Heart right ventricle (tissue), 16 donors: ENCODE measurements around the gene E2F7. TPM values are rescaled to one million over a fixed set of nuclear protein-coding genes. Genes with fewer than 3 reads are reported as not detected.

Experiments
- ATAC-seq, 8 donors: fragments of 200-7000 bp; cut with Tn5 transposase; one replicate each; pipeline ENCODE4 v1.9.1; 2020; ENCODE audit warnings: mild to moderate bottlenecking in 8 of 8, moderate library complexity in 8 of 8, moderate number of reproducible peaks in 1 of 8
- DNase-seq, 2 donors: peaks; one replicate each; pipeline ENCODE4 v3.0.0-alpha.2; 2020
- H3K27ac ChIP-seq, 10 donors: fragments of 200-600 bp; sonication (generic) in 2 of 10; one replicate each; pipeline versions ENCODE4 v1.5.0 to v1.8.0; 2020 to 2022; ENCODE audit warnings: mild to moderate bottlenecking in 3 of 10
- H3K27me3 ChIP-seq, 7 donors: fragments of 200-600 bp; one replicate each; pipeline ENCODE4 v1.8.0; 2021 to 2022; ENCODE audit warnings: mild to moderate bottlenecking in 2 of 7
- H3K36me3 ChIP-seq, 9 donors: fragments of 200-600 bp; sonication (generic) in 1 of 9; one replicate each; pipeline versions ENCODE4 v1.5.0 to v1.8.0; 2020 to 2022; ENCODE audit warnings: mild to moderate bottlenecking in 2 of 9
- H3K4me1 ChIP-seq, 9 donors: fragments of 200-600 bp; sonication (generic) in 1 of 9; one replicate each; pipeline versions ENCODE4 v1.5.0 to v1.8.0; 2020 to 2022; ENCODE audit warnings: mild to moderate bottlenecking in 4 of 9
- H3K4me3 ChIP-seq, 10 donors: fragments of 200-600 bp; sonication (generic) in 2 of 10; one replicate each; pipeline versions ENCODE4 v1.5.0 to v1.8.0; 2020 to 2022; ENCODE audit warnings: mild to moderate bottlenecking in 7 of 10, moderate library complexity in 2 of 10
- H3K9me3 ChIP-seq, 11 donors: fragments of 200-600 bp in 10 of 11; sonication (generic) in 2 of 11; one replicate each; pipeline versions ENCODE4 v1.5.0 to v1.8.0; 2013 to 2022; ENCODE audit warnings: mild to moderate bottlenecking in 2 of 11, control low read depth in 1 of 11, moderate library complexity in 1 of 11
- WGBS, 2 donors: extraction: QIAGEN DNeasy Blood & Tissue Kit; methylation state at CpG; one replicate each; pipeline ENCODE4 v1.1.7; 2013; ENCODE audit warnings: inconsistent platforms in 1 of 2; 5-methylcytosine and 5-hydroxymethylcytosine counted together
- intact Hi-C, 10 donors: fragments of 100-400 bp; cut with DNase I; formaldehyde crosslinking; loops; one replicate each; pipeline versions ENCODE4 v1.11.1 to v1.14.2; 2022
- polyA plus RNA-seq, 2 donors: library from polyadenylated mRNA; stranded (reverse); fragments of 200-250 nt; gene quantifications; one replicate each; pipeline ENCODE4 v1.2.3, GENCODE V29; 2013
- total RNA-seq, 10 donors: library from RNA; stranded (reverse); fragmentation: NEBNext Ultra II Directional in 3 of 10; extraction: Animal tissue kit (Norgen Biotek cat#: 25700) in 3 of 10; gene quantifications; one replicate each; pipeline versions ENCODE4 v1.2.1 to v1.2.4, GENCODE V29; 2021 to 2023
- TF ChIP-seq, protein P1 (sequence below), 9 donors: fragments of 200-600 bp; sonication (generic) in 2 of 9; IDR thresholded peaks; one replicate each; pipeline versions ENCODE4 v1.5.0 to v1.8.0; 2021 to 2022; ENCODE audit warnings: antibody characterized with exemption in 9 of 9, mild to moderate bottlenecking in 5 of 9, moderate library complexity in 1 of 9
- donor health status: Arrhythmogenic right ventricular cardiomyopathy.
- donor health status: ischemic (EF 13 %, LVEDD 7.1; RV severe dilation, severe dysfunction).
- donor health status: healthy with polysubstance abuse.
- donor health status: DM: no; HTN: yes; CAD: no.
- donor health status: DM: no; HTN: no; CAD: no.
- donor health status: ischemic (EF 25% LVEDD 6.9; RV normal size, moderate dysfunction).
- donor health status: ischemic (EF 25% LVEDD 5.7; RV mildly dilated, moderate dysfunction).
- donor health status: healthy.
- donor health status: DM: yes; HTN: yes; CAD: no.
- donor health status: Ischemic cardiomyopathy.
- donor health status: ischemic (EF 35%, LVEDD 5.7; RV mildly dilated, moderate dysfunction).
- donor health status: nonischemic (EF 11% LVEDD 7.7; RV severe dilation, severe dysfunction).
- donor health status: DM: yes; HTN: yes; CAD: no.
- donor health status: PGD.
- donor health status: ischemic (EF 29% LVEDD 5.4; RV normal size, mild dysfunction).
- donor health status: nonischemic (EF 23%, LVEDD 6.1; RV moderate dilation, normal function).

The E2F7 gene
- total and polyA plus RNA-seq, 12 donors, result 0.04 to 1.5 (median 0.28) TPM; not detected in 1

DNA sequence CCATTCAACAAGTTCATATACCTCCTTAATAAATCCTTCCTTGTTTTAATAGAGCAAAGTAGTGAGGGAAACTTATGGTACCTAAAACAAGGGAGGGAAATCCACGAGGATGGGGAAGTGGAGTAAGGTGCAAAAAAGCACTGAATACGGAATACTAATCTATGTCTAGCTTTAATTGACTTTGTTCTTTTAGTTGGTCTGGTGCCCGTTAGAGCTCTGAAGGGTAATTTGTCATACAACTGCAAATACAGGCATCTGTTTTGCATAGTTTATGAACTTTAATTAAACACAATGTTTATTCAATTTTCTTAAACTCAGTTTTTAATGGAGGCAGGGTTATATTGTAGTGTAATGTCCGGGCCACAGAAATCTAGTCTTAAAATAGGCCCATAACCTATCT, 67.0 kb downstream of the E2F7 start:
- peaks cover 0 to 3% (median 0%) of the 10 kb centered on the region in 11 donors for H3K9me3 ChIP-seq
- H3K4me1 ChIP-seq, result no peaks in the 10 kb centered on the region
- H3K27me3 ChIP-seq, result no peaks in the 10 kb centered on the region
- 57 to 60% methylated on average over 4 of the region's 4 CpGs for WGBS, 2 donors
- DNase-seq (no peak), ATAC-seq (no peak)
- TF ChIP-seq, protein P1, sequence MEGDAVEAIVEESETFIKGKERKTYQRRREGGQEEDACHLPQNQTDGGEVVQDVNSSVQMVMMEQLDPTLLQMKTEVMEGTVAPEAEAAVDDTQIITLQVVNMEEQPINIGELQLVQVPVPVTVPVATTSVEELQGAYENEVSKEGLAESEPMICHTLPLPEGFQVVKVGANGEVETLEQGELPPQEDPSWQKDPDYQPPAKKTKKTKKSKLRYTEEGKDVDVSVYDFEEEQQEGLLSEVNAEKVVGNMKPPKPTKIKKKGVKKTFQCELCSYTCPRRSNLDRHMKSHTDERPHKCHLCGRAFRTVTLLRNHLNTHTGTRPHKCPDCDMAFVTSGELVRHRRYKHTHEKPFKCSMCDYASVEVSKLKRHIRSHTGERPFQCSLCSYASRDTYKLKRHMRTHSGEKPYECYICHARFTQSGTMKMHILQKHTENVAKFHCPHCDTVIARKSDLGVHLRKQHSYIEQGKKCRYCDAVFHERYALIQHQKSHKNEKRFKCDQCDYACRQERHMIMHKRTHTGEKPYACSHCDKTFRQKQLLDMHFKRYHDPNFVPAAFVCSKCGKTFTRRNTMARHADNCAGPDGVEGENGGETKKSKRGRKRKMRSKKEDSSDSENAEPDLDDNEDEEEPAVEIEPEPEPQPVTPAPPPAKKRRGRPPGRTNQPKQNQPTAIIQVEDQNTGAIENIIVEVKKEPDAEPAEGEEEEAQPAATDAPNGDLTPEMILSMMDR (IDR thresholded peaks at IDR 0.05), result no peak
- no peak overlapping the region for H3K4me3 ChIP-seq
- intact Hi-C loops, result no loop called here
- no peaks in the 10 kb centered on the region for H3K36me3 ChIP-seq
- H3K27ac ChIP-seq, result no peak overlapping the region

DNA sequence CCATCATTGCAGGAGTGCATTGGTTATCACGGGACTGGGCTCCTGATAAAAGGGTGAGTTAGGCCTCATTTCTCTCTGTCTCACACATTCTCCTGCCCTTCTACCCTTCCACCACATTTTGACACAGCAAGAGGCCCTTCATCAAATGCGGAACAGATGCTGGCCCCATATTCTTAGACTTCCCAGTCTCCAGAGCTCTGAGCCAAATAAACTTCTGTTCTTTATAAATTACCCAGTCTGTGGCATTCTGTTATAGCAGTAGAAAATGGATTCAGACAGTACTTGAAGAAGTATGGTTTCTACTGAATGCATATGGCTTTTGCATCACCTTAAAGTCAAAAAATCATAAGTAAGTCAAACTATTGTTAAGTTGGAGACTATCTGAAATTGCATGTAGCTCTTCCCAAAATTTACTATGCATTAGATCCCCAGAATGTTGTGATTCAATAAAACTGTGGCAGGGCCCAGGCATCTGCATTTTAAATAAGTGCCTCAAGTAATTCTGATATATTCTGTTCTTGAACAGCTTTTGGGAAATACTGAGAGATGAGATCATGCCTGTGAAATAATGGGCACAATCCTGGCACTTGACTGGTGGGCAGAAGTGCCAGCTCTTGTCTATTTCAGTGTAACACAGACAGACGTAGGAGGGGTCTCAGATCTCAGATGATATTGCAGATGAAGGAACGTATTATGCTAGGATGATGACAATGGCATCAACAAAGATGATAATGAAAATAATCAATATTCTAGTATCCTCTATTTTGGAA, 68.2 kb downstream of the E2F7 start:
- no peaks in the 10 kb centered on the region for H3K4me1 ChIP-seq
- no peaks in the 10 kb centered on the region for H3K27me3 ChIP-seq
- H3K36me3 ChIP-seq, result no peaks in the 10 kb centered on the region
- H3K27ac ChIP-seq, result no peak overlapping the region
- ATAC-seq (no peak), DNase-seq (no peak)
- no peak overlapping the region for H3K4me3 ChIP-seq
- 86 to 87% methylated on average over 4 of the region's 4 CpGs for WGBS, 2 donors
- TF ChIP-seq, protein P1 (IDR thresholded peaks at IDR 0.05), result no peak
- peaks cover 0 to 2% (median 0%) of the 10 kb centered on the region in 11 donors for H3K9me3 ChIP-seq
- intact Hi-C loops, result no loop called here

DNA sequence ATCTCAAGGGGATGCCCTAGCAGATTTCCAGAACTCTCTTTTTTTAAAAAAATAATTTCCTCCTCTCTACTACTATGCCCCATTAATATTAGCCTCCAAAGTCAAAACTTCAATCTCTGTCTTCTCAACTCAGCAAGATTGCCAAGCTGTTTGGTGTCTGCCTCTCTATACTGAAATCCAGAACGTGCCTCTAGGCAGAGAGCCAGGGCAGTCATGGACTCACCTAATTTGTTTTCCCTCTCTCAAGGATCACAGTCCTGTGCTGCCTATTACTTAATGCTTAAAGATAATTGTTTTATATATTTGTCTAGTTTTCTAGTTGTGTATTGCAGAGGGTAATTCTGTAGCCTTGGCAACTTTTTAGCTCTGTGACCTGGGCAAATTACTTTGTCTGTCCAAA, 74.7 kb downstream of the E2F7 start:
- Histone ChIP-seq H3K9me3 (peaks cover 0 to 12% (median 0%) of the 10 kb centered on the region in 11 donors), H3K27me3 (no peaks in the 10 kb centered on the region), H3K27ac (no peak overlapping the region), H3K4me3 (no peak overlapping the region), H3K36me3 (no peaks in the 10 kb centered on the region), H3K4me1 (no peaks in the 10 kb centered on the region)
- TF ChIP-seq, protein P1 (IDR thresholded peaks at IDR 0.05), result no peak
- no peak for DNase-seq
- WGBS, 2 donors, result 3 to 16% methylated on average over 1 of the region's 1 CpG
- ATAC-seq, result no peak
- intact Hi-C loops, result no loop called here

DNA sequence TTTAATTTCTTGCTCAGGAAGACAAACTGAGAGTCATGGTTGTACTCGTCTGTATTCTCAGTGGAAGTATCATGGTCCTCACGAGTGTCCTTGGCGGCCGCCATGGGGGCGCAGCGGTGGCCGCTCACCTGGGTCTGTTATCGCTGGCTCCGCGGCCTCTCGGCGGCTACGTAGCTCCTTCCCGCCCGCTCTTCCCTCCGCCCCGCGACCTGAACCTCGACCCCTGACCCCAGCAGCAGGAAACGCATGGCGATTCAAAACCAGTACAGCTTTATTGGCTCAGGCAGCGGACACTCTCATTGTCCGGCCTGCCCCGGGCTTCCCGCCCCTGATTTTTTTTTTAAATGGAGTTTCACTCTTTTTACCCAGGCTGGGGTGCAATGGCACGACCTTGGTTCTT, 80.8 kb downstream of the E2F7 start:
- ATAC-seq (no peak), DNase-seq (no peak)
- intact Hi-C loops, result no loop called here
- TF ChIP-seq, protein P1 (IDR thresholded peaks at IDR 0.05), result no peak
- Histone ChIP-seq H3K27ac (no peak overlapping the region), H3K9me3 (peaks cover 0 to 47% (median 24%) of the 10 kb centered on the region in 11 donors), H3K27me3 (no peaks in the 10 kb centered on the region), H3K36me3 (no peaks in the 10 kb centered on the region), H3K4me1 (no peaks in the 10 kb centered on the region), H3K4me3 (no peak overlapping the region)
- 95% methylated on average over 26 of the region's 26 CpGs for WGBS, 2 donors
